ENCODE results near the gene HSPB7. TPM values are rescaled to one million over a fixed set of nuclear protein-coding genes. Genes with fewer than 3 reads are reported as not detected.

Gene HSPB7
- total RNA-seq, 1 experiment from 2014 or later, result not detected

DNA sequence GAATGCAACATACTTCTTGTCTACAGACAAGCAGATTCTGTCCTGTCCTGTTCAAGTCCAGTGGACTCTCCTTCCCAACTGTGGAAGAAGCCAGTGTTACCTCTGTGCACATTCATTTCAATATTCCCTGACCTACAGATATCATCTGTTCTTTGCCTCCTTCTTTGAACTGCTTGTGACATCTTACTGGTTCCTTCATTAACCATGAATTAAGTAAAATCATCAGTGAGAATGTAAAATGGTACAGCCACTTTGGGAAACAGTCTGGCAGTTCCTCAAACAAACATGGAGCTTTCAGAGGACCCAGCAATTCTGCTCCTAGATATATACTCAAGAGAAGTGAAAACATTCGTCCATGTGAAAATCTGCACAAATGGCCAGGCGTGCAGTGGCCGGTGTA, 7.0 kb downstream of the HSPB7 start:
- Histone ChIP-seq H3K56ac (ENCODE audit: insufficient read length, low read depth, low read length) (no peak overlapping the region), H2BK15ac (ENCODE audit: low read depth, low read length) (no peak overlapping the region), H3K4ac (ENCODE audit: low read depth, low read length) (no peak overlapping the region), H3K79me1 (ENCODE audit: insufficient read depth, low read depth, low read length, poor library complexity, severe bottlenecking) (no peaks in the 10 kb centered on the region), H3K9me3 (ENCODE audit: control insufficient read depth, low read depth, low read length) (no peaks in the 10 kb centered on the region), H4K8ac (replicated peaks; ENCODE audit: insufficient read length, low read depth, low read length) (no peak overlapping the region), H3K4me1 (ENCODE audit: insufficient read depth, low read length) (peaks cover 8% of the 10 kb centered on the region; the same call in 1 of the 2 replicates), H2BK12ac (ENCODE audit: insufficient read length, low read depth, low read length) (no peak overlapping the region), H3K23ac (ENCODE audit: insufficient read length, low read depth, low read length) (no peak overlapping the region), H2BK5ac (ENCODE audit: insufficient read length, low read length) (no peak overlapping the region), H3K4me2 (ENCODE audit: insufficient read depth, insufficient read length, low read length) (no peak overlapping the region), H3K23me2 (ENCODE audit: insufficient read length, low read depth, low read length, poor library complexity, severe bottlenecking) (no peaks in the 10 kb centered on the region), H2AFZ (ENCODE audit: low read length) (no peak overlapping the region), H3T11ph (ENCODE audit: low read length) (no peak overlapping the region), H2BK20ac (ENCODE audit: low read depth, low read length, poor library complexity, severe bottlenecking) (no peak overlapping the region), H3K14ac (ENCODE audit: insufficient read depth, low read length) (no peak overlapping the region), H3K79me2 (ENCODE audit: insufficient read depth, low read length) (no peaks in the 10 kb centered on the region), H3K18ac (ENCODE audit: insufficient read length, low read depth, low read length) (no peak overlapping the region), H2AK5ac (ENCODE audit: insufficient read length, low read length) (no peak overlapping the region), H2BK120ac (ENCODE audit: low read depth, low read length, poor library complexity, severe bottlenecking) (no peak overlapping the region), H4K91ac (ENCODE audit: insufficient read length, low read depth, low read length) (no peak overlapping the region), H3K27me3 (ENCODE audit: insufficient read depth, low read length) (no peaks in the 10 kb centered on the region), H3K27ac (ENCODE audit: insufficient read length, low read depth, low read length) (no peak overlapping the region), H4K5ac (ENCODE audit: insufficient read length, low read depth, low read length) (no peak overlapping the region), H4K20me1 (ENCODE audit: control insufficient read depth, insufficient read depth, insufficient read length) (no peaks in the 10 kb centered on the region), H3K9ac (ENCODE audit: extremely low read depth, insufficient read length, low read length) (no peak overlapping the region)
- WGBS (ENCODE audit: extremely low coverage, insufficient read length, low lambda C conversion rate), result no CpG with 5 or more reads among the region's 3 CpGs
- Mint-ChIP-seq H3K4me3 (no peak overlapping the region), H3K27me3 (ENCODE audit: low read depth) (peaks cover 7% of the 10 kb centered on the region), H3K9me3 (no peaks in the 10 kb centered on the region), H3K36me3 (ENCODE audit: insufficient read depth in 1 of 3, low read depth in 3 of 3) (no peaks in the 10 kb centered on the region), H3K4me1 (peaks cover 21 to 30% of the 10 kb centered on the region in 2 experiments), H3K27ac (no peak overlapping the region)
- no peak for DNase-seq
- TF ChIP-seq, protein P1, sequence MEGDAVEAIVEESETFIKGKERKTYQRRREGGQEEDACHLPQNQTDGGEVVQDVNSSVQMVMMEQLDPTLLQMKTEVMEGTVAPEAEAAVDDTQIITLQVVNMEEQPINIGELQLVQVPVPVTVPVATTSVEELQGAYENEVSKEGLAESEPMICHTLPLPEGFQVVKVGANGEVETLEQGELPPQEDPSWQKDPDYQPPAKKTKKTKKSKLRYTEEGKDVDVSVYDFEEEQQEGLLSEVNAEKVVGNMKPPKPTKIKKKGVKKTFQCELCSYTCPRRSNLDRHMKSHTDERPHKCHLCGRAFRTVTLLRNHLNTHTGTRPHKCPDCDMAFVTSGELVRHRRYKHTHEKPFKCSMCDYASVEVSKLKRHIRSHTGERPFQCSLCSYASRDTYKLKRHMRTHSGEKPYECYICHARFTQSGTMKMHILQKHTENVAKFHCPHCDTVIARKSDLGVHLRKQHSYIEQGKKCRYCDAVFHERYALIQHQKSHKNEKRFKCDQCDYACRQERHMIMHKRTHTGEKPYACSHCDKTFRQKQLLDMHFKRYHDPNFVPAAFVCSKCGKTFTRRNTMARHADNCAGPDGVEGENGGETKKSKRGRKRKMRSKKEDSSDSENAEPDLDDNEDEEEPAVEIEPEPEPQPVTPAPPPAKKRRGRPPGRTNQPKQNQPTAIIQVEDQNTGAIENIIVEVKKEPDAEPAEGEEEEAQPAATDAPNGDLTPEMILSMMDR (conservative IDR thresholded peaks at IDR 0.05), result no peak
